T-helper 17 cell (primary cell): ENCODE data around the gene PHAX. TPM values are rescaled to one million over a fixed set of nuclear protein-coding genes. Genes with fewer than 3 reads are reported as not detected.
"Not testable (repeated sequence)": the region's sequence is repeated elsewhere in the genome, so short reads cannot be mapped to it uniquely, and the experiment has no call there.

Experiments used
- ATAC-seq: fragments of 150-1000 bp; cut with Tn5 transposase; 2 replicates; pipeline ENCODE4 v1.10.0; 2021; ENCODE audit warnings: mild to moderate bottlenecking, moderate library complexity
- DNase-seq, 3 donors: peaks; one replicate each; pipeline versions ENCODE4 v3.0.0 to v3.0.0-alpha.2; 2020 to 2021
- H3K9me3 ChIP-seq: one replicate; pipeline ENCODE4 v1.7.0; 2013; ENCODE audit warnings: low read length, mild to moderate bottlenecking; ENCODE audit not compliant: control insufficient read depth, poor library complexity, severe bottlenecking
- H3K27ac Mint-ChIP-seq: one replicate; pipeline ENCODE4 v1.8.0; 2022; ENCODE audit warnings: mild to moderate bottlenecking, moderate library complexity, mixed read lengths
- H3K27me3 Mint-ChIP-seq: one replicate; pipeline ENCODE4 v1.8.0; 2022; ENCODE audit warnings: mixed read lengths
- H3K36me3 Mint-ChIP-seq: one replicate; pipeline ENCODE4 v1.8.0; 2022; ENCODE audit warnings: low read depth, mixed read lengths
- H3K4me1 Mint-ChIP-seq: one replicate; pipeline ENCODE4 v1.8.0; 2022; ENCODE audit warnings: mild to moderate bottlenecking, mixed read lengths
- H3K4me3 Mint-ChIP-seq: one replicate; pipeline ENCODE4 v1.8.0; 2022; ENCODE audit warnings: mild to moderate bottlenecking, moderate library complexity, mixed read lengths
- total RNA-seq, 4 donors: library from RNA in 2 of 4; stranded (reverse) in 2 of 4; gene quantifications; one replicate each; pipeline ENCODE4 v1.2.3 and lab custom pipeline; 2022 to 2026

Gene PHAX
- total RNA-seq, 2 donors from 2014 or later = 20.8 to 26.4 TPM

DNA sequence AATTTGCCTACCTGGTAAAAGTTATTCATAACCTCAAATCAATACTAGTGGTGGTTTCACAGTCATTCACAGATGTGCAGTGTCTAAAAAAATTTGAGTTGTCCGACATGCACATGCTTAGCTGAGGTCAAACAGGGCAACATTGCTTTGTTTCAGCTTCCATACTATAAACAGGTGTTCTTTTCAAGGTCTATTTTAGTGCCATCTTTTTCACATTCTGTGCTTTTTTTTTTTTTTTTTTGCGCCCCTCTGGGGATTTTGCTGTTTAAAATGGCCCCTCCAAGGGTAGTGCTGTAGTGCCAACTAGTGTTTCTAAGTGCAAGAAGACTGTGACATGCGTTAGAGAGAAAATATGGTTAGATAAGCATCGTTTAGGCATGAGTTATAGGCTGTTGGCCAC, 14.5 kb downstream of the PHAX start:
- ATAC-seq (no peak), DNase-seq (no peak)
- Mint-ChIP-seq H3K36me3 (peaks cover 6% of the 10 kb centered on the region), H3K4me3 (no peak overlapping the region), H3K27me3 (no peaks in the 10 kb centered on the region), H3K4me1 (peaks cover 11% of the 10 kb centered on the region), H3K27ac (no peak overlapping the region)
- no peaks in the 10 kb centered on the region for H3K9me3 ChIP-seq

DNA sequence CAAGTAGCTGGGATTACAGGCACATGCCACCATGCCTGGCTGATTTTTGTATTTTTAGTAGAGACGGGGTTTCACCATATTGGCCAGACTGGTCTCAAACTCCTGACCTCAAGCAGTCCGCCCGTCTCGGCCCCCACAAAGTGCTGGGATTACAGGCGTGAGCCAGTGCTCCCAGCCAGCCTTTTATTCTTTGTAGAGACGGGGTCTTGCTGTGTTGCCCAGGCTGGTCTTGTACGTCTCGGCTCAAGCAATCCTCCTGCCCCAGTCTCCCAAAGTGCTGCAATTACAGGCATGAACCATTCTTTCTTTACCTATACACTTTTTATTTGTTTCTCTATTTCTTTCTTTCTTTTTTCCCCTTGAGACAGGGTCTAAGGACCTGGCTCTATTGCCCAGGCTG, 16.9 kb downstream of the PHAX start:
- H3K9me3 ChIP-seq, H3K4me1 Mint-ChIP-seq, H3K27me3 Mint-ChIP-seq, H3K36me3 Mint-ChIP-seq, DNase-seq, H3K4me3 Mint-ChIP-seq, ATAC-seq: not testable (repeated sequence)
- H3K27ac Mint-ChIP-seq = peak overlapping the region; percentile 37

DNA sequence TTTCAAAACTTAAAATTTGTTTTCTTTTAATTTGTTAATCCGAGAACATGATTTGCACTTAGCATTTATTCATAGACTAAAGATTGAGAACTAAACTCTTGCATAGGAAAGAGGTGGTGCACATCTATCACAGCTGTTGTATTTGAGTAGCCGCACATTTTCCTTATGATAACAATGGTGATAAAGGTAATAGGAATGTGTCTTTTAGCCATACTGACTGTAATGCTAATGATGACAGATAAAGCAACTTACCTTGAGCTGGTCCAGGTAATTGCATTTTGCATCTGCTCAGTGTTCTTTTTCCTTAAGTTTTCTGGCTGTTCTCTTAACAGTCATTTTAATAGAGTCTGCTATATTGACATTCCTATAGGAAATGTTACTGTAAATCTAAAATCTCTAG, 19.0 kb downstream of the PHAX start:
- H3K9me3 ChIP-seq = no peaks in the 10 kb centered on the region
- Mint-ChIP-seq H3K4me3 (no peak overlapping the region), H3K27me3 (no peaks in the 10 kb centered on the region), H3K27ac (no peak overlapping the region), H3K4me1 (peaks cover 3% of the 10 kb centered on the region), H3K36me3 (peaks cover 3% of the 10 kb centered on the region)
- ATAC-seq (no peak), DNase-seq (no peak)

DNA sequence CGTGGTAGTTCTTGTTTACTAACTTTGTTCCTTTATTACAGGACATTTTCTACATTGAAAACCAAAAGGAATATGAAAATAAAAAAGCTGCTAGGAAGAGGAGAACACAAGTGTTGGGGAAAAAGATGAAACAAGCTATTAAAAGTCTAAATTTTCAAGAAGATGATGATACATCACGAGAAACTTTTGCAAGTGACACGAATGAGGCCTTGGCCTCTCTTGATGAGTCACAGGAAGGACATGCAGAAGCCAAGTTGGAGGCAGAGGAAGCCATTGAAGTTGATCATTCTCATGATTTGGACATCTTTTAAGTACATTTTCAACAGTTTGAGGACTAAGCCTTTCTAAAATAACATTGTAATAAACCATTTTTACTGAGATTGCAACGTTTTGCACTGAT, 23.8 kb downstream of the PHAX start:
- Mint-ChIP-seq H3K27me3 (no peaks in the 10 kb centered on the region), H3K4me3 (no peak overlapping the region), H3K27ac (peak overlapping the region; percentile 9), H3K4me1 (peaks cover 3% of the 10 kb centered on the region), H3K36me3 (no peaks in the 10 kb centered on the region)
- no peak for DNase-seq
- H3K9me3 ChIP-seq = no peaks in the 10 kb centered on the region
- ATAC-seq = no peak

DNA sequence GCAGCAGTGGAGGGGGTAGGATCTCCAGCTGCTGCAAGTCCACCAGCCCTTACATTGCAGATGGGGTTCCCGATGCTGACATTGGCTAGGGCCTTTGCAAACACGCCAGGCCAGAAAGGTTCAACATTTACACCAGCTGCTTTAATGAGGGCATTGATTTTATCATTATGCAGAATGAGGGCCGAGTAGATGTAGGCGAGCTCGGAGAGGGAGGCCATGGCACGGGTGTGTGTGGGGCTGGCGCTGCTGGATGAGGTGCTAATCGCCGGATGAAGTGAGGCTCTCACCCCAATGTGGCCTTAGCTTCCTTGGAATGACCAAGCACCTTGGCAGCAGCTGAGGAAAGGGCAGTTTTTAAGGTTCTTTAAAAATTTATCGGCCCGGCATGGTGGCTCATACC, 27.4 kb downstream of the PHAX start:
- peaks cover 3% of the 10 kb centered on the region for H3K4me1 Mint-ChIP-seq
- no peak for ATAC-seq
- no peak overlapping the region for H3K4me3 Mint-ChIP-seq
- H3K9me3 ChIP-seq = no peaks in the 10 kb centered on the region
- DNase-seq = no peak
- no peaks in the 10 kb centered on the region for H3K27me3 Mint-ChIP-seq
- H3K27ac Mint-ChIP-seq = no peak overlapping the region
- no peaks in the 10 kb centered on the region for H3K36me3 Mint-ChIP-seq

DNA sequence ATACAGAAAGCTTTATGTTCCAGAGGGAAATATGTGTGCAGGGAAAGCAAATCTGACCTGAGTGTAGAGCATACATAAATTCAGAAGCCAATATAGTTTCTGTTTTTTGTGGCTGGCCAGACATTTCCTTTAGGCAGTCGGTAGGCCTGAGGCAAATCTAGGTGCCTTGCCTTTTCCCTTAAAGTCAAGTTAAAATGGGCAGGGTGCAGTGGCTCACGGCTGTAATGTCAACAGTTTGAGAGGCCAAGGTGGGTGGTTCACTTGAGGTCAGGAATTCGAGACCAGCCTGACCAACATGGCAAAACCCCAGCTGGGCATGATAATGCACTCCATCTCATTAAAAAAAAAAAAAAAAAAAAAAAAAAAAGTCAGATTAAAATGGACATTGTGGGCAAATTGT, 31.2 kb downstream of the PHAX start:
- ATAC-seq = no peak

DNA sequence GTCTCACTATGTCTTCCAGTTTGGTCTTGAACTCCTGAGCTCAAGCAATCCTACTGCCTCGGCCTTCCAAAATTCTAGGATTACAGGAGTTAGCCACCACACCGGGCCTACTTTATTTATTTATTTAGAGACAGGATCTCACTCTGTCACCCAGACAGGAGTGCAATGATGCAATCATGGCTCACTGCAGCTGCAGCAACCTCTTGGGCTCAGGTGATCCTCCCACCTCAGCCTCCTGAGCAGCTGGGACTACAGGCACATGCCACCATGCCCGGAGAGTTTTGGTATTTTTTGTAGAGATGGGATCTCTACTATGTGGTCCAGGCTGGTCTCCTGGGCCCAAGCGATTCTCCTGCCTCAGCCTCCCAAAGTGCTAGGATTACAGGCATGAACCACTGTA, 32.8 kb downstream of the PHAX start:
- Mint-ChIP-seq H3K27me3 (no peaks in the 10 kb centered on the region), H3K4me1 (peaks cover 2% of the 10 kb centered on the region), H3K4me3 (no peak overlapping the region), H3K27ac (no peak overlapping the region), H3K36me3 (no peaks in the 10 kb centered on the region)
- ATAC-seq (no peak), DNase-seq (no peak)
- H3K9me3 ChIP-seq = no peaks in the 10 kb centered on the region

More for the DNA sequence above, 31.2 kb downstream of the PHAX start:
- Mint-ChIP-seq H3K4me1 (peaks cover 2% of the 10 kb centered on the region), H3K4me3 (no peak overlapping the region), H3K27me3 (no peaks in the 10 kb centered on the region), H3K27ac (no peak overlapping the region), H3K36me3 (no peaks in the 10 kb centered on the region)
- no peak for DNase-seq
- no peaks in the 10 kb centered on the region for H3K9me3 ChIP-seq

DNA sequence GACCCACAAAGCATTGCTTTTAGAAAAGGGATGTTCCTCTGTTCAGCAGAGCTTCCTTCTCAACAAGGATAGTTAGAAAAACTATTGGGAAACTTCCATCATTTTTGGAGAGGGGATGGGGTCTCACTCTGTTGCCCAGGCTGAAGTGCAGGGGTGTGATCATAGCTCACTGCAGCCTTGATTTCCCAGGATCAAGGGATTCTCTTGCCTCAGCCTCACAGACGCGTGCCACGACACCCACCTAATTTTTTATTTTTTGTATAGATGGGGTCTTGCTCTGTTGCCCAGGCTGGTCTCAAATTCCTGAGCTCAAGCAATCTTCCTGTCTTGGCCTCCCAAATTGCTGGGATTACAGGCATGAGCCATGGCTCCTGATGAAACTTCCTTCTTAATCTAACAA, 34.8 kb downstream of the PHAX start:
- ATAC-seq (no peak), DNase-seq (no peak)
- Mint-ChIP-seq H3K4me3 (no peak overlapping the region), H3K27me3 (no peaks in the 10 kb centered on the region), H3K4me1 (peaks cover 2% of the 10 kb centered on the region), H3K27ac (no peak overlapping the region), H3K36me3 (no peaks in the 10 kb centered on the region)
- H3K9me3 ChIP-seq = no peaks in the 10 kb centered on the region

DNA sequence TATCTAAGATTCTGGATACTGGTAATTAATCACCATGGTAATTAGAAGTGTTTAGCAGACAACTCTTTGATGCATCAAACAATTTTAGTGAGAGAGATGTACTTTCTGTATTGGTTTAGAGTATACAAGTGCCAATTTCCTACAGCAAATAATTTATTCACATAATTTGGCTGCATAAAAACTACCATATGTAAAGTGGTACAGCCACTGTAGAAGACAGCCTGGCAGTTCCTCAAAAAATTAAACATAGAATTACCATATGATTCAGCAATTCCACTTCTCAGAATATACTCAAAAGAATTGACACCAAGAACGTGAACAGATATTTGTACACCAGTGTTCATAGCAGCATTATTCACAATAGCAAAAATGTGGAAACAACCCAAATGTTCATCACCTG, 36.2 kb downstream of the PHAX start:
- H3K36me3 Mint-ChIP-seq = no peaks in the 10 kb centered on the region
- H3K27ac Mint-ChIP-seq = no peak overlapping the region
- no peaks in the 10 kb centered on the region for H3K9me3 ChIP-seq
- ATAC-seq (no peak), DNase-seq (no peak)
- no peak overlapping the region for H3K4me3 Mint-ChIP-seq
- H3K27me3 Mint-ChIP-seq = no peaks in the 10 kb centered on the region
- H3K4me1 Mint-ChIP-seq = peaks cover 4% of the 10 kb centered on the region

DNA sequence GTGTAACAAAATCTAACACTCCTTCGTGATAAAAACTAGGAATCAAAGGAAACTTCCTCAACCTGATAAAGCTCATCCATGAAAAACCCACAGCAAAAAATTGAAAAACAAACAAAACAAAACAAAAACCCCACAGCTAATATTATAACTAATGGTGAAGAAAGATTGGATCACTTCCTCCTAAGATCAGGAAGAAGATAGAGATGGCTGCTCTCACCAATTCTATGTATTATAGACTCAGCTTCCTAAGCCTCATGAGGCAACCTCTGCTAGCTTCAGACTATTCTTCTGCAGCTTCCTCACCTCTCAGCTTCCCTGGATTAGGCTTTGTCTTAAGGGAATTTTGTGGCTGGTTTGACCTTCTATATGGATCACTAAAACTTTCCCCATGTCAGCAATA, 40.1 kb downstream of the PHAX start:
- Mint-ChIP-seq H3K27me3 (no peaks in the 10 kb centered on the region), H3K27ac (no peak overlapping the region), H3K36me3 (no peaks in the 10 kb centered on the region), H3K4me1 (peaks cover 4% of the 10 kb centered on the region), H3K4me3 (no peak overlapping the region)
- DNase-seq (no peak), ATAC-seq (no peak)
- H3K9me3 ChIP-seq = no peaks in the 10 kb centered on the region

DNA sequence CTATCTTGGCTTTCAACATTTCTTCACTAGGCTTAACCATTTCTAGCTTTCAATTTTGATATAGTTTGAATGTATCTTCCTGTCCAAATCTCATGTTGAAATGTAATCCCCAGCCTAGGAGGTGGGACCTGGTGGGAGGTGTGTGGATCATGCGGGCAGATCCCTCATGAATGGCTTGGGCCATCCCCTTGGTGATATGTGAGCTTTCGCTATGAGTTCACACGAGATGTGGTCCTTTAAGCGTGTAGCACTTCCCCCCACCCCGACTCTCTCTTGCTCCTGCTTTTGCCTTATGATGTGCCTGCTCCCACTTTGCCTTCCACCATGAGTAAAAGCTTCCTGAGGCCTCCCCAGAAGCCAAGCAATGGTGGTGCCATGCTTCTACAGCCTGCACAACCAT, 40.6 kb downstream of the PHAX start:
- DNase-seq = no peak
- no peaks in the 10 kb centered on the region for H3K9me3 ChIP-seq
- Mint-ChIP-seq H3K27ac (no peak overlapping the region), H3K4me3 (no peak overlapping the region), H3K27me3 (no peaks in the 10 kb centered on the region), H3K4me1 (peaks cover 4% of the 10 kb centered on the region), H3K36me3 (no peaks in the 10 kb centered on the region)
- ATAC-seq = no peak

DNA sequence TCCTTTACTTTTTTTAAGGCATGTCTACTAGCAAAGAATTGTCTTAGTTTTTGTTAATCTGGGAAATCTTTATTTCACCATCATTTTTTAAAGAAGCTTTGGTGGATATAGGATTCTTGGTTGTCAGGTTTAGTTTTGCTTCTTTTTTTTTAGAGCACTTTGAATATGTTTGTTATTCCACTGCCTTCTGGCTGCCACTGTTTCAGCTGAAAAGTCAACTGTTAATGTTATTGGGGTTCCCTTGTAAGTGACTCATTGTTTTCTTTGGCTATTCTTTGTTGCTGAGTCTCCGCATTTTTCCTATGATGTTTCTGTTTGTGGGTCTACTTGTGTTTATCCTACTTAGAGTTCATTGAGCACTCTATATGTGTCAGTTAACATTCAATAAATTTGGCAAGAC, 44.4 kb downstream of the PHAX start:
- Mint-ChIP-seq H3K4me3 (no peak overlapping the region), H3K27ac (no peak overlapping the region), H3K27me3 (peaks cover 14% of the 10 kb centered on the region), H3K36me3 (no peaks in the 10 kb centered on the region), H3K4me1 (peaks cover 2% of the 10 kb centered on the region)
- DNase-seq = no peak
- ATAC-seq = no peak
- no peaks in the 10 kb centered on the region for H3K9me3 ChIP-seq

DNA sequence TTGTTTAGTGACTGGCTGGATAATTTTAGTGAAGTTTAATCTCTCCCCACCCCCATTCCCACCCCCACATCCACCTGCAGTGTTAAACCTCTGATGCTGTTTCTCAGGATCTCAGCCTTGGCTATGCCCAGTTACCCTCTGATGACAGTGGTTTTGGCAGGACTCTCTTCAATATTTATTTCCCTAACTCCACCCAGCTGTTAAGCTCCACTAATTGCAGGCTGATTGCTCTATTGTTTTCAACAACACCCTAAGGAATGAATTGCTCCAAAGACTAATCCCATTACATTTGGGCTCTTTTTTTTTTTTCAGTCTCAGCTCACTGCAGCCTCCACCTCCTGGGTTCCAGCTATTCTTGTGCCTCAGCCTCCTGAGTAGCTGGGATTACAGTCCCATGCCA, 46.3 kb downstream of the PHAX start:
- Mint-ChIP-seq H3K4me3 (no peak overlapping the region), H3K36me3 (no peaks in the 10 kb centered on the region), H3K27ac (no peak overlapping the region), H3K27me3 (peaks cover 23% of the 10 kb centered on the region), H3K4me1 (no peaks in the 10 kb centered on the region)
- no peaks in the 10 kb centered on the region for H3K9me3 ChIP-seq
- ATAC-seq = no peak
- DNase-seq = no peak

DNA sequence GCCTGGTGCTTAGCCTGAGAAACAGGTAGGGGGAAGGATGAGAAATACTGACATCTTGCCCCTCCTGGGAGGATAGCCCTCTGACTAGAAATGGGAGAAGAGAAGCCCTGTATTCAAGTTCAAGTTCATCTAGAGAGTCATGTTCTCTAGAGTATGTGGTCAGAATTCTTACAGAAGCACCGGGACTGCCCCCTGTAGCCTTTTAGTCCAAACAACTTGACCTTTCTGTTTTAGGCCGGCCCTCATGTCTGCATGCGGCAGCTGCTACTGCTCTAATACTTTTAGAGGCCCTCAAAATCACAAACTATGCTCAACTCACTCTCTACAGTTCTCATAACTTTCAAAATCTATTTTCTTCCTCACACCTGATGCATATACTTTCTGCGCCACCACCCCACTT, 47.7 kb downstream of the PHAX start:
- DNase-seq = no peak
- Mint-ChIP-seq H3K36me3 (no peaks in the 10 kb centered on the region), H3K4me1 (no peaks in the 10 kb centered on the region), H3K4me3 (no peak overlapping the region), H3K27ac (no peak overlapping the region), H3K27me3 (peaks cover 23% of the 10 kb centered on the region)
- no peak for ATAC-seq
- no peaks in the 10 kb centered on the region for H3K9me3 ChIP-seq

DNA sequence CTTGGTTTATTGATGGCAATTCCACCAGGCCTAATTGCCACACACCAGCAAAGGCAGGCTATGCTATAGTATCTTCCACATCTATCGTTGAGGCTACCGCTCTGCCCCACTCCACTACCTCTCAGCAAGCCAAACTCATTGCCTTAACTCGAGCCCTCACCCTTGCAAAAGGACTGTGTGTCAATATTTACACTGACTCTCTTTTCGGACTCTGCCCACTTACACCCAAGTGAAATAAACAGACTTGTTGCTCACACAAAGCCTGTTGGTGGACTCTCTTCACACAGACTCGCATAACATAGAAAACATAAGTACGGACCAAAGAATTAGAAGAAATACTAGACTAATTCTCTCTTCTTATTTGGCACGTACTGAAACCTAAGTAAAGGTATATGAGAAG, 48.3 kb downstream of the PHAX start:
- not testable (repeated sequence) for H3K4me1 Mint-ChIP-seq, H3K36me3 Mint-ChIP-seq, H3K9me3 ChIP-seq, DNase-seq, H3K4me3 Mint-ChIP-seq, ATAC-seq, H3K27ac Mint-ChIP-seq
- peaks cover 23% of the 10 kb centered on the region for H3K27me3 Mint-ChIP-seq
